Motor neuron (in vitro differentiated cells): ENCODE results near the gene SIVA1. TPM values are rescaled to one million over a fixed set of nuclear protein-coding genes. Genes with fewer than 3 reads are reported as not detected.

Experiments used
- ATAC-seq, 8 experiments: fragments of 200-7000 bp; cut with Tn5 transposase; replicated peaks in 6 of 8; 2 replicates each; pipeline ENCODE4 v1.8.0; 2021; ENCODE audit warnings: mild to moderate bottlenecking in 8 of 8, moderate library complexity in 8 of 8
- H3K27ac ChIP-seq, 2 donors: fragments of 250-450 bp; sonication (Bioruptor Pico); 2 replicates each; pipeline ENCODE4 v1.9.0; 2021; ENCODE audit warnings: antibody characterized with exemption in 2 of 2, mild to moderate bottlenecking in 2 of 2, moderate library complexity in 1 of 2
- H3K4me1 ChIP-seq, 2 donors: fragments of 250-450 bp; sonication (Bioruptor Pico); replicated peaks in 1 of 2; 2 replicates each; pipeline ENCODE4 v1.6.1; 2021; ENCODE audit warnings: antibody characterized with exemption in 2 of 2, mild to moderate bottlenecking in 2 of 2, moderate library complexity in 1 of 2
- H3K4me3 ChIP-seq, 5 donors: fragments of 250-450 bp; sonication (Bioruptor Pico); 2 replicates each; pipeline ENCODE4 v1.9.0; 2021; ENCODE audit warnings: antibody characterized with exemption in 5 of 5, mild to moderate bottlenecking in 5 of 5, moderate library complexity in 4 of 5
- WGBS, 10 experiments: fragments of 450-650 bp; shearing (Covaris generic); methylation state at CpG; one replicate each; pipeline ENCODE4 v1.0.0; 2022; 5-methylcytosine and 5-hydroxymethylcytosine counted together
- in situ Hi-C, 9 experiments: fragments of 400-800 bp; cut with MboI; loops; one replicate each; pipeline ENCODE4 v1.15.0; 2021; ENCODE audit warnings: low sequenced_read_pairs in 9 of 9, low pct_unique_long_range_greater_than_20kb in 2 of 9; ENCODE audit not compliant: unreplicated experiment in 9 of 9
- total RNA-seq, 8 experiments: library from RNA; unstranded; fragments of 300-600 nt; gene quantifications; 2 replicates each; pipeline versions ENCODE4 v1.2.3 to v1.2.4, GENCODE V29; 2022

The SIVA1 gene
- total RNA-seq, 8 experiments from 2014 or later, result 41.3 to 90.2 (median 52.7) TPM

GRCh38 chr14:104714066-104714465 is 38.9 kb upstream of the SIVA1 start:
- H3K4me3 ChIP-seq, result no peak overlapping the region
- H3K27ac ChIP-seq, result no peak overlapping the region
- no peak for ATAC-seq
- WGBS, 10 experiments, result no CpG with 5 or more reads among the region's 16 CpGs
- H3K4me1 ChIP-seq, result peaks cover 7 to 8% of the 10 kb centered on the region in 2 donors
- in situ Hi-C loops, result no loop called here

- Histone ChIP-seq H3K4me1 (peaks cover 7 to 8% of the 10 kb centered on the region in 2 donors), H3K27ac (no peak overlapping the region), H3K4me3 (no peak overlapping the region)
- 80 to 100% (median 93%) methylated on average over 2 to 4 of the region's 31 CpGs; no CpG with 5 or more reads in 6 of the 10 experiments for WGBS, 10 experiments
- in situ Hi-C loops, result no loop called here
- no peak for ATAC-seq
Observed at GRCh38 chr14:104714681-104715080, 38.3 kb upstream of the SIVA1 start.

- WGBS, 10 experiments, result 87 to 97% (median 95%) methylated on average over 6 to 7 of the region's 18 CpGs; no CpG with 5 or more reads in 7 of the 10 experiments
- peak in 1 of 8 experiments; percentile 31 for ATAC-seq
- in situ Hi-C loops, result no loop called here
- H3K4me3 ChIP-seq, result no peak overlapping the region
- peaks cover 7 to 8% of the 10 kb centered on the region in 2 donors for H3K4me1 ChIP-seq
- H3K27ac ChIP-seq, result no peak overlapping the region
Observed at GRCh38 chr14:104715416-104715815, 37.5 kb upstream of the SIVA1 start.

- H3K4me1 ChIP-seq, result peaks cover 7 to 8% of the 10 kb centered on the region in 2 donors
- ATAC-seq, result peak in 1 of 8 experiments; percentile 1
- no peak overlapping the region for H3K27ac ChIP-seq
- WGBS, 10 experiments, result 81 to 100% (median 92%) methylated on average over 1 to 4 of the region's 12 CpGs; no CpG with 5 or more reads in 6 of the 10 experiments
- in situ Hi-C loops, result no loop called here
- no peak overlapping the region for H3K4me3 ChIP-seq
Observed at GRCh38 chr14:104715871-104716270, 37.1 kb upstream of the SIVA1 start.

GRCh38 chr14:104717137-104717536 is 35.8 kb upstream of the SIVA1 start:
- Histone ChIP-seq H3K27ac (no peak overlapping the region), H3K4me3 (no peak overlapping the region), H3K4me1 (peaks cover 13 to 15% of the 10 kb centered on the region in 2 donors)
- no peak for ATAC-seq
- WGBS, 10 experiments, result 90 to 100% (median 98%) methylated on average over 1 to 3 of the region's 22 CpGs; no CpG with 5 or more reads in 6 of the 10 experiments
- in situ Hi-C loops, result no loop called here

GRCh38 chr14:104717646-104718045 is 35.3 kb upstream of the SIVA1 start:
- WGBS, 10 experiments, result 33 to 67% (median 53%) methylated on average over 1 to 3 of the region's 20 CpGs; no CpG with 5 or more reads in 5 of the 10 experiments

GRCh38 chr14:104718147-104718546 is 34.8 kb upstream of the SIVA1 start:
- WGBS, 10 experiments, result 100% methylated on average over 1 of the region's 10 CpGs; no CpG with 5 or more reads in 9 of the 10 experiments
- in situ Hi-C loops, result no loop called here
- Histone ChIP-seq H3K4me1 (peaks cover 13 to 25% of the 10 kb centered on the region in 2 donors), H3K4me3 (no peak overlapping the region), H3K27ac (no peak overlapping the region)
- no peak for ATAC-seq

More at GRCh38 chr14:104717646-104718045, 35.3 kb upstream of the SIVA1 start:
- peak in 3 of 8 experiments; percentile 5 to 43 (median 7) for ATAC-seq
- Histone ChIP-seq H3K4me3 (no peak overlapping the region), H3K4me1 (peaks cover 13 to 20% of the 10 kb centered on the region in 2 donors), H3K27ac (no peak overlapping the region)
- in situ Hi-C loops, result no loop called here

GRCh38 chr14:104718871-104719270 is 34.1 kb upstream of the SIVA1 start:
- whole genome bisulfite sequencing, 10 experiments, result 95 to 100% (median 99%) methylated on average over 1 to 7 of the region's 11 CpGs; no CpG with 5 or more reads in 6 of the 10 experiments
- no peak overlapping the region for H3K4me3 ChIP-seq
- in situ Hi-C loops, result no loop called here
- H3K27ac ChIP-seq, result no peak overlapping the region
- ATAC-seq, result no peak
- H3K4me1 ChIP-seq, result peaks cover 13 to 30% of the 10 kb centered on the region in 2 donors

- no peak for ATAC-seq
- in situ Hi-C loops, result no loop called here
- H3K4me1 ChIP-seq, result peaks cover 13 to 30% of the 10 kb centered on the region in 2 donors
- WGBS, 10 experiments, result 53 to 80% methylated on average over 1 to 3 of the region's 15 CpGs; no CpG with 5 or more reads in 8 of the 10 experiments
- H3K4me3 ChIP-seq, result no peak overlapping the region
- H3K27ac ChIP-seq, result no peak overlapping the region
Observed at GRCh38 chr14:104719343-104719742, 33.6 kb upstream of the SIVA1 start.

GRCh38 chr14:104721505-104722431 is 31.2 kb upstream of the SIVA1 start:
- Histone ChIP-seq H3K4me3 (no peak overlapping the region), H3K27ac (no peak overlapping the region), H3K4me1 (peaks cover 13 to 43% of the 10 kb centered on the region in 2 donors)
- in situ Hi-C loops, result no loop called here
- 13% methylated on average over 3 of the region's 18 CpGs; no CpG with 5 or more reads in 9 of the 10 experiments for WGBS, 10 experiments
- ATAC-seq, result no peak

- Histone ChIP-seq H3K4me1 (peaks cover 6 to 37% of the 10 kb centered on the region in 2 donors), H3K27ac (no peak overlapping the region), H3K4me3 (peak overlapping the region in 2 of 5 donors; percentile 40 to 43)
- ATAC-seq, result peak in 1 of 8 experiments; percentile 6
- in situ Hi-C loops, result no loop called here
- WGBS, 10 experiments, result 20% methylated on average over 1 of the region's 26 CpGs; no CpG with 5 or more reads in 9 of the 10 experiments
Observed at GRCh38 chr14:104722938-104723650, 29.9 kb upstream of the SIVA1 start.

GRCh38 chr14:104723651-104724406 is 29.1 kb upstream of the SIVA1 start, which contains the start of gene ADSS1:
Gene ADSS1, plus strand, starts transcription at chr14:104724229. Its CDS starts 42 bp downstream, at chr14:104724271.
- peak within 1 kb of the TSS in 1 of 2 donors; percentile 40 for H3K27ac ChIP-seq
- peak; percentile 51 to 77 (median 56) for ATAC-seq
- H3K4me3 ChIP-seq, result peak within 1 kb of the TSS; percentile 25 to 51 (median 40)
- 0% methylated on average over 5 of the region's 82 CpGs; no CpG with 5 or more reads in 9 of the 10 experiments for WGBS, 10 experiments
- in situ Hi-C loops, result no loop called here
- H3K4me1 ChIP-seq, result peaks cover 5 to 36% of the 10 kb centered on the region in 2 donors
